Neural crest cell (in vitro differentiated cells): Measurements from ENCODE around the gene ITGA6. TPM values are rescaled to one million over a fixed set of nuclear protein-coding genes. Genes with fewer than 3 reads are reported as not detected.

Experiments
- DNase-seq: peaks from one replicate; pipeline ENCODE4 v3.0.0; 2021; ENCODE audit warnings: low read depth, mixed read lengths, low spot score
- H3K27ac Mint-ChIP-seq: one replicate; pipeline ENCODE4 v1.8.0; 2021; ENCODE audit warnings: mild to moderate bottlenecking, mixed read lengths; ENCODE audit not compliant: unreplicated experiment
- H3K27me3 Mint-ChIP-seq: 2 replicates; pipeline ENCODE4 v1.8.0; 2021; ENCODE audit warnings: low read depth, mild to moderate bottlenecking, mixed read lengths
- H3K36me3 Mint-ChIP-seq: 2 replicates; pipeline ENCODE4 v1.8.0; 2021; ENCODE audit warnings: low read depth, mild to moderate bottlenecking, mixed read lengths
- H3K4me1 Mint-ChIP-seq: 2 replicates; pipeline ENCODE4 v1.8.0; 2021; ENCODE audit warnings: mixed read lengths
- H3K4me3 Mint-ChIP-seq: one replicate; pipeline ENCODE4 v1.8.0; 2021; ENCODE audit warnings: mild to moderate bottlenecking, mixed read lengths
- H3K9me3 Mint-ChIP-seq: 2 replicates; pipeline ENCODE4 v1.8.0; 2021; ENCODE audit warnings: mixed read lengths
- CTCF ChIP-seq: fragments of 200-600 bp; sonication (generic); conservative IDR thresholded peaks from 2 replicates; pipeline ENCODE4 v1.5.0; 2021; ENCODE audit warnings: antibody characterized with exemption, mild to moderate bottlenecking
- total RNA-seq: library from RNA; stranded (reverse); gene quantifications from 2 replicates; pipeline ENCODE4 v1.2.1, GENCODE V29; 2021

Gene ITGA6
- total RNA-seq, 1 donor from 2014 or later: 37.7 TPM

GRCh38 chr2:172394002-172394401 is 33.4 kb upstream of the ITGA6 start:
- TF ChIP-seq CTCF: no peak
- no peak overlapping the region for H3K4me3 Mint-ChIP-seq
- no peak for DNase-seq
- H3K27ac Mint-ChIP-seq: no peak overlapping the region
- peaks cover 23% of the 10 kb centered on the region for H3K4me1 Mint-ChIP-seq
- H3K27me3 Mint-ChIP-seq: no peaks in the 10 kb centered on the region
- H3K9me3 Mint-ChIP-seq: no peaks in the 10 kb centered on the region
- no peaks in the 10 kb centered on the region for H3K36me3 Mint-ChIP-seq

- H3K4me1 Mint-ChIP-seq: peaks cover 11% of the 10 kb centered on the region
- no peak overlapping the region for H3K4me3 Mint-ChIP-seq
- H3K36me3 Mint-ChIP-seq: no peaks in the 10 kb centered on the region
- no peak for TF ChIP-seq CTCF
- DNase-seq: no peak
- no peak overlapping the region for H3K27ac Mint-ChIP-seq
- H3K9me3 Mint-ChIP-seq: no peaks in the 10 kb centered on the region
- no peaks in the 10 kb centered on the region for H3K27me3 Mint-ChIP-seq
These were observed 31.9 kb upstream of the ITGA6 start for GRCh38 chr2:172395503-172395902.

GRCh38 chr2:172397148-172397834 is 30.1 kb upstream of the ITGA6 start:
- no peaks in the 10 kb centered on the region for H3K27me3 Mint-ChIP-seq
- H3K36me3 Mint-ChIP-seq: no peaks in the 10 kb centered on the region
- no peaks in the 10 kb centered on the region for H3K9me3 Mint-ChIP-seq
- H3K4me1 Mint-ChIP-seq: peaks cover 10% of the 10 kb centered on the region
- no peak for TF ChIP-seq CTCF
- no peak overlapping the region for H3K4me3 Mint-ChIP-seq
- no peak for DNase-seq
- H3K27ac Mint-ChIP-seq: no peak overlapping the region

GRCh38 chr2:172398440-172398839 is 28.9 kb upstream of the ITGA6 start:
- Mint-ChIP-seq H3K4me3 (no peak overlapping the region), H3K9me3 (no peaks in the 10 kb centered on the region), H3K27ac (no peak overlapping the region), H3K4me1 (peaks cover 16% of the 10 kb centered on the region), H3K27me3 (no peaks in the 10 kb centered on the region), H3K36me3 (no peaks in the 10 kb centered on the region)
- DNase-seq: no peak
- no peak for TF ChIP-seq CTCF

- TF ChIP-seq CTCF: no peak
- Mint-ChIP-seq H3K4me1 (peaks cover 29% of the 10 kb centered on the region), H3K27ac (no peak overlapping the region), H3K27me3 (no peaks in the 10 kb centered on the region), H3K36me3 (no peaks in the 10 kb centered on the region), H3K4me3 (no peak overlapping the region), H3K9me3 (no peaks in the 10 kb centered on the region)
- no peak for DNase-seq
These were observed 27.6 kb upstream of the ITGA6 start for GRCh38 chr2:172399765-172400164.
